Measurements from ENCODE around the gene PARK7. TPM values are rescaled to one million over a fixed set of nuclear protein-coding genes. Genes with fewer than 3 reads are reported as not detected.

The PARK7 gene
- total RNA-seq, 1 experiment from 2014 or later = 330 TPM

DNA sequence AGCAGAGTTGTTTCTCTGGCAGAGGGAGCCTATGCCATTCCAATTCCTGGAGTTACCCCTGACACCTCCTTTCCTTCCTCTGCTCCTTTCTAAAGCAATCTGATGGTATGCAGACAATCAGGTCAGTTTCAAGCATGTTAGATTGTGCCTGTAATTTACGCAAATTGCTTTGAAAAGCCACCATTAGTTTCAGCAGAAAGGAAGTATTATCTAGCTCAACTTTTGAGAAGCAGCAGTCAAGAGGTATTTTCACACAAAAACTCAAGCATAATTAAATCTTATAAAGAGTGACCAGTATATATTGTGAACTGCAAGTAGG, 62.4 kb downstream of the PARK7 start:
- DNase-seq (ENCODE audit: low read depth) = no peak

DNA sequence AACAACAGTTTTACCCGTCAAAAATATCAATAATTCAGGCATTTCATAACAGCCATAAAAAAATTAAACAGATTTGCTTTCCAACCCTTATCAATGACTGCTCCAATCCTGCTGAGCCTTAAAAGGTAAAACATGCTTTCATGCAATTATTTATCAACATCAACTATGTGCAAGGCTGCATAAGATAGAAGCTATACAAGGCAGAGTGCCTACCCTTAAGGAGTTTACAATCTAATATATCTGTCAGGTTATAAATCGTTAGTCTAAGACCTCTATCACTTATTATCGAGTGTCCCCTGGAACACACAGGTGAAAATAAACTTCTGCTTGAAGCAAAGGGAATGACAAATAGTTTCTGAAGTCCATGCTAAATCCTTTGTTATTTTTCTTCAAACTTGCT, 62.8 kb downstream of the PARK7 start:
- no peak for DNase-seq (ENCODE audit: low read depth)

DNA sequence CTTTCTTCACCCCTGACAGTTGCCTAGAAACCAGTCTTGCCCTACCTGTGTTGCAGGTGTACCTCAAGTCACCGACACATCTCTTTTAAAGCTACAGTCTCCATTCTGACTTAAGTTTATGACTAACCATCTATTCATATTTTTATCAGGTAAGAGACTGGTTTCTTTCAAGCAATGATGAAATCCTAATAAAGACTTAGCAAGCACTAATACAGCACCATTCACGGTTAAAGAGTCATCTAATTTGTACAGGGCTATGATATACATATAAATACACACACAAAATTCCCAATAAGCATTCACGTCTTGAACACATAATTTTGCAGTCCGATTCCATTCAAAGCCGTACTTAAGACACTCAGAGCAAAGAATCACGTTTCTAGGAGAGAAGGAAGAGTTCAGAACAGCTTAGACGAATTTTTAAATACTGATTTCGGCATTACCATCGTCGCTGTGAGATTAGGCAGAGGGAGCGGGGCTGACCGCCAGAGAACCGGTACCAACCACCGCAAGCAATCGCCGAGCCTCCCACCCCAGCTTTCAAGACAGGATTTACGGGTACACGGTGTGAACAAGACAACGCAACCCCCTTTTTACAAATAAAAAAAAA, 63.7 kb downstream of the PARK7 start:
- DNase-seq (ENCODE audit: low read depth) = no peak

DNA sequence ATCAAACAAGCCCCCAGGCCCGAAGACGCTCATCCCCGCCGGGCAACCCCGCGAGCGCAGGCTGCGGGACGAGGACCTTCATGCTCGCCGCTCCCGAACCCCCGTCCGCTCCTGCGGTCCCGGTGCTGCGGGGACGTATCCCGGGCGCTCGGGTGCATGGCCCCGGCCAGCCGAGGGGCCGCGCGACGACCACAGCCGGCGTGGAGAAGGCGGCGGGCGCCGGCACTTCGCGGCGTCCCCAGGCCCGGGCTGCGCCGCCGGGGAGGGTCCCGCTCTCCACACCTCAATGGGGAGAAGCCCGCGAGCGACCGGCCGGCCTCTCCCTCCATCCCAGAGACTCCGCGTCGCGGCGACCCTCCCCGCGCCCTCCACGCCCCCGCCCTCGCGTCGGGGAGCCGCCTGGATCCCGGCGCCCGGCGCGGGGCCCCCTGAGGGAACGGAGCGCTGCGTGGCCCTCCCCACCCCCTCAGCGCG, 64.2 kb downstream of the PARK7 start:
- DNase-seq (ENCODE audit: low read depth) = no peak

DNA sequence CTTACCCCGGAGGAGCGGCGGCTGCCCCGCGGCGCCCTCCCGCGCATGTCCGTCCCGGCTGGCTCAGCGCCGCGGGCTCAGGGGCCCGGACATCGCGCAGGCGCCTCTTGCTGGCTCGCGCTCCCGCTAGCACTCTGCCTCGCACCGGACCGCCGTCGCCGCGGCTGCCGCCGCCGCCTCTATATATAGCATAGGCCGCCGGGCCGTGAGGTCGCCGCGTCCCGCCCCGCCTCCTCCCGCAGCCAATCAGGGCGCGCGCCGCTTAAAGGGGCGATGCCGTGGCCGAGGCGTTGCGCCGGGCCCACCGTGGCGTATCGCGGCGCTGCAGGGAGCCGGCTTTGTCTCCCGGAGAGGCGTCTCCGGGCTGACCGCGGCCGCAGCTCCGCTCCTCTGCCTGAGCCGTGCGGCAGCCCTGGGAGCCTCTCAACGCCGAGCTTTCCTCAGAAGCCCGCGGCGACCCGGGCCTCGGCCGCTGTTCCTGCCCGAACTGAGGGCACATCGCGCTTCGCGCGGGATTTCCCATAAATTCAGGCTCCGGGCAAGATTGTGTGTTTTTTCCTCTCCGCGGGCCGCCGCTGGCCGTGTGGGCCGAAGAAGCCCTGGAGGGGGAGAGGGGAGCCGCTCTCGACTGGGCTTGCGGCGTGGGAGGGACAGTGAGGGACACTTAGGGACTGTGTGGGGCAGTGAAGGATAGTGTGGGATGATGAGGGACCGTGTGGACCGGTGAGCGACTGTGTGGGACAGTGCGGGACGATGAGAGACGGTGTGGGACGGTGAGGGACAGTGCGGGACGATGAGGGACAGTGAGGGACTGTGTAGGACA, 64.9 kb downstream of the PARK7 start, which contains the start of gene ERRFI1:
ERRFI1 (minus strand) TSS at position 157 of the 823 bp plus-strand sequence. CDS start 10,690 bp downstream, outside the sequence.
- peak; percentile 98 for DNase-seq (ENCODE audit: low read depth)

DNA sequence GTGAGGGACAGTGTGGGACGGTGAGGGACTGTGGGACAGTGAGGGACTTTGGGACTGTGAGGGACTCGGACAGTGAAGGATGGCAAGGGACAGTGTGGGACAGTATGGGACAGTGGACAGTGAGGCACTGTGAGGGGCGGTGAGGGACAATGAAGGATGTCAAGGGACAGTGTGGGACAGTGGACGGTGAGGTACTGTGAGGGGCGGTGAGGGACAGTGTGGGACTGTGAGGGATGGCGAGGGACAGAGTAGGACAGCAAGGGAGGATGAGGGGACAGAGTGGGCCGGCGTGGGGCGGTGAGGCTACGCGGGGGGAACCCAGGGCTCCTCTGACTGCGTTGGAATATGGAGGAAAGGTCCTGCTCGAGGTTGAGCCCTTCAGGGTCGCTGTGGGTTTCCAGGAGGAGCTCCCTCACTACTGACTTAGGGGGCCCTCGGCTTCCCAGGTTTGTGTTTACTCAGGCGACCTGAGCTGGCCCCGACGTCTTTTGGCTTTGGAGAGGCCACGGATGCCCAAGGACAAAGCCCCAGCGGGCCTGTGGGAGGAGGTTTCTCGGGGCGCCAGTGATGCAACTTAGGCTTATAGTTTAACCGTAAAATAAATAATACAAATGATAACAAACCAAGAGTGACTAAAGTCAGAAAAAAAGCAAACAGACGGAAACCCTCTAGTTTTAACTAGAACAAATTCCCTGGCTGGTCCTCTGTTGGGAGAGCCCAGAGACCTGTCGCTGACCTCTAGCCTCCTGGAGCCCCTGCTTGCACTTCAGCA, 65.7 kb downstream of the PARK7 start:
- peak; percentile 81 for DNase-seq (ENCODE audit: low read depth)

DNA sequence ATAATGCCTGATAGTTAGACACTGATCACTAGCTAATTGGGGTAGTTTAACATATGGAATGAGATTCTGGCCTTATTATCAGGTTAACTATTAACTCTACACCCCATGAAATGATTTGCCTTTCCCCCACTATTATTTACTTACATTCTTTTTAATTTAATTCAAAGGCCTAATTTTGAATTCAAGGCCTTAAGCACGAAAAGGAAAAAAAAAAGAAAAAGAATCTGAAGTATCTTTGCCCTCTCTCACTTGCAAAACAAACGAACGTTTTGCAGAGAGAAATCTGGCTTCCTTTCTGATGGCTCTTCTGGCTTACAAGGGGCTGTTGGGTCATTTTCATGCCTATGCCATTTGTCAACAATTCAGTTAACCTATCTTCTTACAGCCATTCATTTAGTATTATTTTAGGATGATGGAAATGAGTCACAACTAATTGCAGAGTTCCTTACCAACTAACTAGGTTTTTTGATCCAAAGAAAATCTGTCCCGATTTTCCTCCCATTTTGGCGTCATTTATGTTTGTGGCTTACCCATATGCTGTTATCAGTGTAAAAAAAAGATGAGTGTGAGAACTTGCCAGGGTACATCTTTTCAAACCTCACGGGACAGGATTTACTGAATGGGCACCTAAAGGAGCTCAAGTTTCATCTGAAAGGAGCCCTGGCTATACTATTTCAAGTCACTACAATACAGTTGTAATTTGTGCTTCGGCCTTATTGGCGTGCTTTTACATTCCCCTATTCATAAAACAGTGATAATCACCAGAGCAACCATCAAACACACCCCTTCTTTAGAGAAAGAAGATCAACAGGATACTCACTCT, 66.4 kb downstream of the PARK7 start:
- DNase-seq (ENCODE audit: low read depth) = peak; percentile 89

DNA sequence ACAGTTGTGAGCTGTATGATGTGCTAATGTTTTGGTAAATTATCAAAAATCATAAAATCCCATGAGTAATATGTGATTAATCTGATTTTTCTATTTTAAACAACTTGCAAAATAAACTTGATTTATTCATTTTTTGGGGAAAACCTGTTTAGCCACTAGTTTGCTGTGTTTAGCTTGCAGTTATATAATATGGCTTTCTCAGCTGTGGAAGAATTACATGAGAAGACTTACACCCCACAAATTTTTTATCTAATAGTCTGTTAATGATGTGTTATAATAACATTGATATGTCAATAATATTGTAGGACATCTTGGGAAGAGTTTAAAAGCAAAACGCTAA, 67.0 kb downstream of the PARK7 start:
- DNase-seq (ENCODE audit: low read depth) = no peak

DNA sequence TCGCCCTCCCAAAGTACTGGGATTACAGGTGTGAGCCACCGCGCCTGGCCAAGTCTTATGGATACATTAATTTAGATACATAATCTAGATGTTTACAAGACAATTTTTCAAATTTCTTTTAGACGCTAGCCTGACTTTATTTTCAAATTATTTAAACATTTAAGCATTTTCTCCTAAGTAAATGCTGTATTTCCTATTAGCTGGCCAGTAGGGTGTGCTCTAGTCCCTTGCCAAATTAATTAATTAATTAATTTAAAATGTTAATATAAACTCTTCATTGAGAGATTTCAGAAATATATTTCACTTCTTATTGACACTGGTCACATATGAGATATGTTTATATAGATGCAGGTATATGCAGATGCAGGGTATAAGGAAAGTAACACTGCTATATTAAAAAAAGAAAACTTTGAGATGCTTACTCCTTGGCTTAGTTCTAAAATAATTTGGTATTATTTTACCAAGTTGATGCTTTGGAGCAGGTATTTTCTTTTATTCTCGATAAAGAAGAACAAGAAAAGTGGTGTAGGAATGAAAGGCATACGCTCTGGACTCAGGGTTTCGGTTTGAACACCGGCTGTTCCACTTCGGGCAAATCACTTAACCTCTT, 69.8 kb downstream of the PARK7 start:
- DNase-seq (ENCODE audit: low read depth) = no peak

DNA sequence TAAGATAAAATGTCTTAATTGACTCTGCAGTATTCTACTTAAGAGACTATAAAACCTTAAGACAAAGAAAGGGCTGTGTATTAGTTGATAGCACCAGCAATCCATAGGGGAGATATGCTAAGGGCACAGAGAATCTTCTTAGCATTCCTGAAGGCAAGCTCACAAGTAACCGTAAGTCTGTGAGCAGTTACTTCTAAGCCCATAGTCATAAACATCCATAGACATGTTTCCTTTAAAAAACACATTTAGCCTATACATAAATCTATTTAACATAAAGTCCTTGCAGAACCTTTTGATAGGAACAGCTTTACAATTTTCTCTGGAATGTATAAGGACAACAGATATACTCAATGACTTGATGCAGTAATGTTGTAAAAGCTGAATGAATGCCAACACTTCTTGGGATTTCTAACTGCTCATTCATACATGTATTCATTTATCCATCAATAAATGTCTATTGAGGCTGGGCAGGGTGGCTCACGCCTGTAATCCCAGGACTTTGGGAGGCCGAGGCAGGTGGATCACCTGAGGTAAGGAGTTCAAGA, 70.9 kb downstream of the PARK7 start:
- DNase-seq (ENCODE audit: low read depth) = no peak

DNA sequence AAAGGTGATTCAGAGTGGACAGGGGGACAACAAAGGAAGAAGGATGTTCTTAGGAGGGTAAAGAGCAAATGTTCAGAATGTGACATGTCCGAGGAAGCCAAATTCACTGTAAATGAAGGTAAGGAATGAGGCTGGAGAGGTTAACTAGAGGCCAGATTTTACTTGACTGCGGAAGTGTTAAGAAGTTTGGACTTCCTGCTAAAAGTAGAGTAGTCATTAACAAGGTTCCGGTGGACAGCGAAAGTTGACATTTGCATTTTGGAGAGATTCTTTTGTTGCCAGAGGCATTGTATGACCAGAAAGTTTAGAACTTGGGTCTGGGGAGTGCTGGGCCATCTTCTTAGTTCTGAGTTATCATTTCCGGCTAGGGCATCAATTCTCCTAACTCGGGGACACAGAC, 71.8 kb downstream of the PARK7 start:
- no peak for DNase-seq (ENCODE audit: low read depth)

Other genes starting within 250 kb of the PARK7 start
- gene VAMP3, start 190.4 kb upstream of the PARK7 start, total RNA-seq (2014; rRNA removed; shearing (Covaris generic)) = 68.0 and 77.3 TPM in 2 replicates
- 1.4 and 2.1 TPM in 2 replicates for gene PER3, start 177.4 kb upstream of the PARK7 start, total RNA-seq (2014; rRNA removed; shearing (Covaris generic))
- gene UTS2, start 108.6 kb upstream of the PARK7 start, total RNA-seq (2014; rRNA removed; shearing (Covaris generic)) = not detected in 2 replicates
- 42.9 and 46.9 TPM in 2 replicates for gene TNFRSF9, start 20.9 kb upstream of the PARK7 start, total RNA-seq (2014; rRNA removed; shearing (Covaris generic))
- 81.0 and 95.0 TPM in 2 replicates for gene ERRFI1, start 64.6 kb downstream of the PARK7 start, total RNA-seq (2014; rRNA removed; shearing (Covaris generic))